GM18951 (cell line): ENCODE measurements around the gene ENPP6.

Experiments used
- POLR2A ChIP-seq: IDR thresholded peaks from 4 replicates; pipeline ENCODE4 v1.6.1; 2011; ENCODE audit warnings: mild to moderate bottlenecking; ENCODE audit not compliant: insufficient read length, insufficient read depth; ENCODE audit errors: extremely low read depth
- in situ Hi-C: fragments of 300-500 bp; cut with MboI; formaldehyde crosslinking; loops from one replicate; pipeline ENCODE4 v1.12.0; 2022; ENCODE audit warnings: low sequenced_read_pairs, mixed read lengths, inconsistent platforms; ENCODE audit not compliant: unreplicated experiment

ENPP6 gene

DNA sequence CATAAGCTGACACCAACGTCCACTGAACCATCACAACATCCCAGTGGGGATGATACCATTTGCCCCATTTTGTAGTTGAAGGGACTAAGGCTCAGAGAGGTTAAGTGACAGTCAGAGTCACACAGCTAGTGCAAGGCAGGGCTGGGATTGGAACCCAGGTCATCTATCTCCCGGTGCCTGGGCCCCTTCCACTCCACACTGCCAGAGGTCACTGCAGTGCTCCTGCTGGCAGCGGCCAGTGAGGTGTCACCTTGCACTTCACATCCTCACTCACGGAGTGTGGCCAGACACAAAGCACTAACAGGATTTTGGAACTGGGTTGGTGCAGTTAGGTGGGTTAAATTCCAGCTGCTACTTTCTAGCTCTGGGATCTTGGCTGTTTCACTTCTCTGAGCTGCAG, 118.7 kb downstream of the ENPP6 start:
- no peak for TF ChIP-seq POLR2A
- in situ Hi-C loops = no loop called here

DNA sequence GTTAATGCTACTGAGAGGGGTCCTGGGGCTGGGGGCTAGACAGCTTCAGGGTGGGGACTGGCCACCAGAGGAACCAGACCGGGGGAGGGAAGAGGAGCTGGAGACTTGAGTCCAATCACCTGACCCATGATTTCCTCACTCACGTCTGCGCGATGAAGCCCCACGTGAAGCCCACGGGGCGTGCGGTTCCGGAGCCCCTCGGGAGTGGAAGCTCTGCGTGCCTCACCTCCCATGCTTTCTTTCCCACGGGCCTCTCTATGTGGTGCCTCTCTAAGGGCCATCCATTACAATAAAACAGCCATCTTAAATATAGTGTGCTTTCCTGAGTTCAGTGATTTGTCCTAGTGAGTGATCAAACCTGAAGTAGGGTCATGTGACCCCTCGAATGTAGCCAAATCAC, 119.9 kb downstream of the ENPP6 start:
- TF ChIP-seq POLR2A = no peak
- in situ Hi-C loops = no loop called here

DNA sequence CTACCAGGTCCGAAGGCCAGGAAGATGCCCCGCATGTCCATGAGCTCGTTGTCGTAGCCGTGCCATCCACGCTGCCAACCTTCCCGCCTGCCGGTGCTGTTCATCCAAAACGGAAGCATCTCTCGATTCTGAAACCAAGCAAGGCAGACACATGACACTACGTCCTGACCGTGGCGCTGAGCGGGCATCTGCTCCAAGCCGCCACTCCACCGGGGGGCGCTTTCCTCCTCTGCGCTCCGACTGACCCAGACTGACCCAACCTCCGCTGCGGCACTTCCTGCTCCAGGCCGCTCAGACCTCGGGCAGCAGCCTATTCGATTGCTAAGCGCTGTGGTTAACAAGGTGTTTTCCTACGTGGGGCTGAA, 120.5 kb downstream of the ENPP6 start:
- no peak for TF ChIP-seq POLR2A
- in situ Hi-C loops = no loop called here

DNA sequence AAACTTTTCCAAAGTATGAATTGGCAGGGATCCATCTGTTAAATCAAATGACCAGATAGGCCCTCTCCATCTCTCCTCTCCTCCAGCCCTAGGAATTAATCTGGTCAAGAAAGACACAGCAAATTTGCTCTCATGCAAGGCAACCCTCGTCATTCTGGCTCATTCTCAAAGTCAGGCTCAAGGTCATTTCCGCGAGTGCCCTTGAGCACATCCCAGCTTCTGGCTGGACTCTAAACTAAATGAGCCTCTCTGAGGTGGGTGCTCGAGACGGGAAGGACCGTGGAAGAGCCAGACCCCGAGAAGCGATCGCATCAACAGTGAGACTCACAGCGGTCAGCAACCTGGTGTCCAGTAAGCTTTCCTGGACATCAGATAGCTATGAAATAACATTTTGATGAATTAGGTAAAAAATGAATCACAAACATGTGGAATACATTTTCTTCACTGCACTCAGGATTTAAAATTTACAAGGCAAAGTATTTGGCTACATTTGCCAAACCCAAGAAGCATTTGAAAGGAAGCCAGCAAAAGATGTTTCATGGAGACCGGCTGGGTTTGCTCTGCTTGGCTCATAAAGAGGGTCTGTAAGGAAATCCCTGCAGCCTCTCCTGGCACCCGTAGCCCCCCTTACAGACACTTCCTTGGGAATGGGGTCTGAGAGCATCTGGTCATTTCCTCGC, 121.0 kb downstream of the ENPP6 start:
- in situ Hi-C loops = no loop called here
- no peak for TF ChIP-seq POLR2A

DNA sequence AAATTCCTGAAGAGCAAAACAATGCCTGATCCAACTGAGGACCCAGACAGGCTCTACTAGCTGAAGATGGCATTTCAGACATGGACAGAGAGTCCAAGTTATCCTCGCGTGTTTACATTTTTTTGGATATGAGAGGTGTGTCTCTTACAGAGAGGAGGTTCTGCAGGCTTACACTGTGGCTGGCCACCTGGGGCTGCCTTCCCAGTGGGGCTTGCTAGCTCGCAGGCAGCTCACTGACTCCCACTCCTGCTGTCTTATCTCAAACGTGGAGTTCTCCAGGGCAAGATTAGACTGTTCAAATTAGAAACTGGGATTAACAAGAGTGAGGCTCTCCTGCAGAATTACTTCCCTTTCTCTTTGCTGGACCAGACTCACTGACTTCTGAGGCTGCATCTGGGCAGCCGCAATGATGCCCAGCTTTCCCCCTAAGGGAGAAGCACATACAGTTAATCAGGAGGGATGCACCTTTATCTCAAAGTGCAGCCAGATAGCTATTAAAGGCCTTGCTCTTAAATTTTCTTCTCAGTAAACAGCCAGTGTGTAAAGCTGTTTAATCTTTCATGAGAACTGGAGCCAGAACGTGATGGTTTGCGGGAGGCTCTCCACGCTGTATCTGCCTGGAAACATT, 123.0 kb downstream of the ENPP6 start:
- TF ChIP-seq POLR2A = no peak
- in situ Hi-C loops = no loop called here

DNA sequence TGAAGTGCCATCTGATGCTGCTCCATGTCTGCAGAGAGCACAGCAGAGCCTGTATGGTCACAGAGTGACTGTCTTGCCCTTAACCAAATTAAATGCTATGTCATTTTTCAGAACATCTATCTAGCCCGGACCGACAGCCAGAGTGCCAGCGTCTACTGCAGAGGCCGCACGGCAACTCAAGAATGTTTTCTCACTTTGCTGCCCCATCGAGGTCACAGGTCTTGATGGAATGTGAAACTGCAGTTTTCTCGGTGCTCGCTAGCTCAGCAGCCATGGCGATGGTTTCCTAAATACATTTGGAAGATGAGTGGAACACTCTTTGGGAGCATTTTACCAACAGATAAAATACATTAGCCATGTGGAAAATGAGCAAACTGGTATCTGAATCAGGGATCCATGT, 125.7 kb downstream of the ENPP6 start:
- no peak for TF ChIP-seq POLR2A
- in situ Hi-C loops = no loop called here

DNA sequence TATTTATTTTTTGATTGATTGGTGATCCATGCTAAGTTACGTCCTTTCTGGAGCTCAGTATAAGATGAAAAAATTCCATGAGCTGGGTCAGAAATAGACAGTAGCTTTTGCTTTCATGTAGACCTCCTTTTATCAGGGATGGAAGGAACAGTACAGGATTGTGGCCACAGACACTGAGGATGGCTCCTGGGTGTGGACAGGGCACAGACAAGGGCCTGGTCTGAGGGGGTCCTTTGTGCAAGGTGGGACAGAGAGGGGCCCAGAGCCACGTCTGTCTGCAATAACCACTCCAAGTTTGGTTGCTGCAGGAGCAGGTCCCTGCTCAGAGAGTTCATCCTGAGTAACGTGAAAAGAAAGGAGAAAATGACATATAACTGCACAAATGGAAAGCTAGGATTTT, 127.1 kb downstream of the ENPP6 start:
- in situ Hi-C loops = no loop called here
- TF ChIP-seq POLR2A = no peak

DNA sequence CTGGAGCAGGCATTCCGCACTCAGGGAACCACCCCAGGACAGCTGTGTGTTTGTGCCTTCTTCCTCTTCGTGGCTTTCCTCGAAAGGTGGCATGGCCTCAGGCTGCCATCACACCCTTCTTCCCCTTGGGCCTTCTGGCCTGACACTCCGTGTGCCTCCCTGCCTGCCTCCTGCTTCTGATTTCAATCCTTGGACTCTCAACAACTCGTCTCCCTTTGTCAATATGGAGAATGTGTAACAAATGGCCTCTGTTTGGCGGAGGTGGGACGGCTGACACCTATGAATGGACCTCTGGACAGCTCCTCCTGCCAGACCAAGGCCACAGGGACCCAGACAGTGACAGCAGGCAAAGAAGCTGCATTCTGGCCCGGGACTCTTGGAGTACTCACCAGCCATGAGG, 137.0 kb downstream of the ENPP6 start:
- no peak for TF ChIP-seq POLR2A
- in situ Hi-C loops = no loop called here

DNA sequence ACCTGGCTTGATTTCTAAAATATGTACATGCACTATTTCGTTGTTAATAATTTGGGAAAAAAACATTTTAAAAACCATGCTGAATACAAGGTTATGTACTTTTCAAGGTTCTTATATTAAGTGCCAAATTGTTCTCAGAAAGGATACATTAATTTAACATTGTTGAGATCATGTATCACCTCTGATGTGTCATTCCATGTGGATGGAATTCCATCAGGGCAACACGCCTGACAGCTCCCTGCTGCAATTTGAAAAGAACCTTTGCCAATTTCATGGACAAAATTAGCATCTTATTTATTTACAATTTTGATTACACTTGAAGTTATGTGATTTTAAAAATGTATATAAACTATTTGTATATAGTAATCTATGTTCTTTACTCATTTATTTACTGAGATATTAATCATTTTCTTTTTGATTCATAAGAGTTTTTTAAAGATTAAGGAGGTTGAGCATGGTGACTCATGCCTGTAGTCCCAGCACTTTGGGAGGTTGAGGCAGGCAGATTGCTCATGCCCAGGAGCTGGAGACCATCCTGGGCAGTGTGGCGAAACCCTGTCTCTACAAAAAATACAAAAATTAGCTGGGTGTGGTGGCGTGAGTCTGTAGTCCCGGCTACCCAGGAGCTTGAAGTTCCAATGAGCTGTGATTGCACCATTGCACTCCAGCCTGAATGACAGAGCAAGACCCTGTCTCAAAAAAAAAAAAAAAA, 142.8 kb downstream of the ENPP6 start:
- in situ Hi-C loops = no loop called here
- no peak for TF ChIP-seq POLR2A

DNA sequence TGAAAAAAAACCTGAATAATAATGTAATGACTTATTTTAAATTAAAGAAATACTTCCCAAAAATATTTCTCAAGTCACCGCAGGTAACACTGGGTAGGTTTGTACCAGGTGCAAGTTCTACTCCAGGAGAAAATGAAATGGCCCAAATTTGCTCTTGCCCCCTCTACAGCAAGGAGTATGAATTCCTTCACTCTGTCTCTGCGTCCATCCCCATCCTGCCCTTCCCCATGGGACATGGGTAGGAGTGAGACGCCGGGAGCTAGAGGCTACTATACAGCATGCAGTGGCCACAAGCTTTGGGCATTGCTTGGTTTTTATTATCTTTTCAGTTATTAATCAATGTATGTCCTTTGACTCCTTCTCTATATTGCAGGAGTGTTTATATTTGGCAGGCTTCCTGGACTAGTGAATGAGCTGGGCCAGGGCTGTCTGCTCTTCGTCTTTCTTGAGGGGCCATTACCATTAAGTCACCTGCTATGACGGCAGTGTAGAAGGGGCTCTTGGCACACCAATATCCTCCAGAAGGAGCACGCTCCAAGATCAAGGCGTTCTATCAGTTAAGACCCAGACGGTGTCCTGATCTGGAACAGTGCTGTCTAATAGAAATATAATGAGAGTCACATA, 149.6 kb downstream of the ENPP6 start:
- in situ Hi-C loops = no loop called here
- TF ChIP-seq POLR2A = no peak

DNA sequence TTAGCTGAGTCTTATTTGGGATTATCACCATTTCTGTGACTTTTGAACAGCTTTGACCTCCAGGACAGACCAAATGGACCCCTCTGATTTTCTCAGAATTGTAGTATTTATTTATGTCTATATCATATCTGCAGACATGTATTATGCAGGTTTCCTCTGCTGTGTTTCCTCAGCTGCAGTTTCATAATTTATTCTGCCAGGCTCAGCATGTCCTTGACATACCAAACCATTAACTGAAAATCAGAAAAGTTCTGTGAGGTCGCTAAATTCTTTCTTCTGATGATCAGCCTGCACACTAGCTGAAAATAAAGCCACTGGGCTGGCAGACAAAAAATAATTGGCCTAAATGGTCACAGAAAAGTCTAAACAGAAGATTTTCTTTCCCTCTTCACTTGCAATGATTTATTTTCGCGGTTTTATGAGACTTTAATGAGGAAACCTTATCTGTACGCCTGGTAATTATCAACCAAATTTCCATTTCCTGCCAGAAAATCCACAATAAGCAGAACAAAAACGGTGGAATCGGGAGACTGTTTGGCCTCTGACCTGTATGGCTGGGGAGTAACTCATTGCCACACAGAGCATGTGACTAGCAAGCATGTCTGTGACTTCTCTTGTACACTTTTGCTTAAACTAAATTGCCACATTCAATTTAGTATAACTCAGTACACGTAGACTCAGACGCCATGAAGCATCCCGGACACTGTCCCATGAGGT, 150.9 kb downstream of the ENPP6 start:
- no peak for TF ChIP-seq POLR2A
- in situ Hi-C loops = no loop called here

DNA sequence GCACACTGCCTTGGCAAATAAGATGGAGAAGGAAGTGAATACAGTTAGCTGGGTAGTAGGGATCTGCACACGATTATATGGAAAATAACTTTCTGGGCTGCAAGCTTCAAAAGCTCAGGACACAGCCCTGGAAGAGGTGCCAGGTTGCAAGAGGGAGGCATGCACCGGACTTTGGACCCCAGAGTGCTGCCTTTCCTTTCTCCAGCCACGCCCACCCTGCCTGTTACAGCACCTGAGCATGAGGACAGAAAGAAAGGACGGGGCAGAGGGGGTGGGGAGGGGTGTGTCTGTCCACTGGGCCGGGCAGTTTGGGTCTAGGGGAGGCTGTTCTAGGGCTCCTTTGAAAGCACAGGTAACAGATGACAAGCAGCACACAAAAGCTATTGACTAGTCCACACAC, 152.8 kb downstream of the ENPP6 start:
- in situ Hi-C loops = no loop called here
- no peak for TF ChIP-seq POLR2A

DNA sequence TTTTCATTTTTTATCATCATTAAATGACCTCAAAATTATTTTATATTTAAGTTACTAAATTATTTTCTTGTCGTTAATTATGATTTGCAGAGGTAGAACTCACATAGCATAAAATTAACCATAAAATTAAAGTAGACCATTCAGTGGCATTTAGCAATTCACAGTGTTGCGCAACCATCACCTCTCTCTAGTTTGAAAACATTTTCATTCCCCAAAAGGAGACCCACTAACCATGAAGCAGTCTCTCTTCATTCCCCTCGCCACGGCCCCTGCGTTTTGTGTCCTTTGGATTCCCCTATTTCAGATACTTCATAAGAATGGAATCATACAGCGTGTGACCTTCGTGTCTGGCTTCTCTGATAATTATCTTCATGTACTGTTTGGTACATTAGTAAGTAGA, 154.9 kb downstream of the ENPP6 start:
- in situ Hi-C loops = no loop called here
- TF ChIP-seq POLR2A = no peak

DNA sequence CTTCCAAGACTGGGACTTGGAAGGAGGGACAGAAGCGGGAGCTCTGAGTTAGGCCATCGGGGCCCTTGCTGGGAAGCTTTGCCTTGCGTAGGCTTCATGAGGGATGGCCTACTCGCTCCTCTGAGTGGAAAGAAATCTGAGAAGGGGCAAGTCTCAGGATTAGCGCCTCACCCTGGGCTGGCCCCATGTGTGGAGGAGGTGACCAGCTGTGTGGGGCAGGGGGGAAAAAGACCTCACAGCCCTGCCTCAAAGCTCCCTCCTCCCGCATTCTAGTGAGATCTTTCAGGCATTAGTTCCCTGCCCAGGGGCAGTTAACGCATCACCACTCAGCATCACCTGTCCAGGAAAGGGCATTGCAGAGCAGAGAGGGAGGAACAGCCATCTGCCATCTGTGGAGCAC, 156.1 kb downstream of the ENPP6 start:
- in situ Hi-C loops = no loop called here
- no peak for TF ChIP-seq POLR2A

DNA sequence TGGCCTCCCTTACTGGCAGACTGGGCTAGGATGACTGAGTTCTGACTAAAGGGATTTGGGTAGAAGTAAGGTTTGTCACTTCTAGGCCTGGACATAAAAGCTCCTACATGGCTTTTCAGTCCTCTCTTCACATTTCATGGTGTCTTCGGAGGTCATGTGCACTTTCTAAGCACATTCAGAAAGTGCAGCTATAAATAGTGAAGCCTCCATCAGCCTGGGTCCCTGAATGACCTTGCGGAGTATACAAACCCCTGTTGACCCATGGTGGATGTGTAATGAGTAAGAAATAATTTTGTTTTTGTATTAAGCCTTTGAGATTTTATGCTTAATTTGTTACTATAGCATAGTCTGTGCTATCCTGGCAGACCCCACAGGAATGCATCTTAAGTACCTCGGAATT, 158.6 kb downstream of the ENPP6 start:
- in situ Hi-C loops = no loop called here
- TF ChIP-seq POLR2A = no peak
